H9 (cell line): Measurements from ENCODE around the gene LGALS7B. TPM values are rescaled to one million over a fixed set of nuclear protein-coding genes. Genes with fewer than 3 reads are reported as not detected.

Experiments used
- DNase-seq: peaks from one replicate; pipeline ENCODE4 v3.0.0-alpha.2; 2017
- H2AFZ ChIP-seq: one replicate; pipeline ENCODE4 v1.6.1; 2013; ENCODE audit warnings: mild to moderate bottlenecking, low read length, control low read depth, moderate library complexity
- H2AK5ac ChIP-seq: 2 replicates; pipeline ENCODE4 v1.6.1; 2013; ENCODE audit warnings: low read length, control low read depth, mixed read lengths; ENCODE audit not compliant: insufficient read length
- H2BK120ac ChIP-seq: one replicate; pipeline ENCODE4 v1.6.1; 2013; ENCODE audit warnings: low read depth, mild to moderate bottlenecking, low read length, control low read depth, inconsistent platforms; ENCODE audit not compliant: poor library complexity, severe bottlenecking
- H2BK12ac ChIP-seq: 2 replicates; pipeline ENCODE4 v1.6.1; 2013; ENCODE audit warnings: low read length, control low read depth, mixed read lengths, low read depth; ENCODE audit not compliant: insufficient read length
- H2BK15ac ChIP-seq: 2 replicates; pipeline ENCODE4 v1.6.1; 2013; ENCODE audit warnings: low read depth, low read length, control low read depth
- H2BK20ac ChIP-seq: one replicate; pipeline ENCODE4 v1.6.1; 2013; ENCODE audit warnings: low read depth, mild to moderate bottlenecking, low read length, control low read depth, inconsistent platforms; ENCODE audit not compliant: poor library complexity, severe bottlenecking
- H2BK5ac ChIP-seq: 2 replicates; pipeline ENCODE4 v1.6.1; 2013; ENCODE audit warnings: low read length, control low read depth, mixed read lengths; ENCODE audit not compliant: insufficient read length
- H3K14ac ChIP-seq: 2 replicates; pipeline ENCODE4 v1.6.1; 2013; ENCODE audit warnings: low read length, control low read depth; ENCODE audit not compliant: insufficient read depth
- H3K18ac ChIP-seq: 2 replicates; pipeline ENCODE4 v1.6.1; 2013; ENCODE audit warnings: low read depth, mild to moderate bottlenecking, mixed read lengths, low read length, control low read depth; ENCODE audit not compliant: insufficient read length
- H3K23ac ChIP-seq: 2 replicates; pipeline ENCODE4 v1.6.1; 2013; ENCODE audit warnings: low read length, control low read depth, mixed read lengths, low read depth; ENCODE audit not compliant: insufficient read length
- H3K23me2 ChIP-seq: 2 replicates; pipeline ENCODE4 v1.6.1; 2013; ENCODE audit warnings: low read depth, mild to moderate bottlenecking, mixed read lengths, low read length, control low read depth; ENCODE audit not compliant: insufficient read length, poor library complexity, severe bottlenecking
- H3K27ac ChIP-seq: 2 replicates; pipeline ENCODE4 v1.5.1; 2013; ENCODE audit warnings: low read length, control low read depth, mixed read lengths, low read depth; ENCODE audit not compliant: insufficient read length
- H3K27me3 ChIP-seq: 2 replicates; pipeline ENCODE4 v1.6.1; 2013; ENCODE audit warnings: low read length, control low read depth, inconsistent platforms; ENCODE audit not compliant: insufficient read depth
- H3K4ac ChIP-seq: 2 replicates; pipeline ENCODE4 v1.6.1; 2013; ENCODE audit warnings: low read depth, mild to moderate bottlenecking, control low read depth, inconsistent platforms, low read length, moderate library complexity
- H3K4me1 ChIP-seq: 2 replicates; pipeline ENCODE4 v1.6.1; 2013; ENCODE audit warnings: low read length, control low read depth, inconsistent platforms; ENCODE audit not compliant: insufficient read depth
- H3K4me2 ChIP-seq: 2 replicates; pipeline ENCODE4 v1.6.1; 2013; ENCODE audit warnings: low read length, control low read depth, mixed read lengths; ENCODE audit not compliant: insufficient read length, insufficient read depth
- H3K56ac ChIP-seq: 2 replicates; pipeline ENCODE4 v1.6.1; 2013; ENCODE audit warnings: low read depth, mild to moderate bottlenecking, mixed read lengths, low read length, control low read depth; ENCODE audit not compliant: insufficient read length
- H3K79me1 ChIP-seq: 2 replicates; pipeline ENCODE4 v1.6.1; 2013; ENCODE audit warnings: low read depth, mild to moderate bottlenecking, moderate library complexity, low read length, control low read depth, inconsistent platforms; ENCODE audit not compliant: insufficient read depth, poor library complexity, severe bottlenecking
- H3K79me2 ChIP-seq: 2 replicates; pipeline ENCODE4 v1.6.1; 2013; ENCODE audit warnings: low read length, control low read depth, inconsistent platforms; ENCODE audit not compliant: insufficient read depth
- H3K9ac ChIP-seq: 2 replicates; pipeline ENCODE4 v1.6.1; 2013; ENCODE audit warnings: low read length, control low read depth, mixed read lengths; ENCODE audit not compliant: insufficient read length; ENCODE audit errors: extremely low read depth
- H3K9me3 ChIP-seq: one replicate; pipeline ENCODE4 v1.6.1; 2013; ENCODE audit warnings: low read depth, low read length, inconsistent platforms; ENCODE audit not compliant: control insufficient read depth
- H3T11ph ChIP-seq: one replicate; pipeline ENCODE4 v1.6.1; 2013; ENCODE audit warnings: mild to moderate bottlenecking, low read length, control low read depth, inconsistent platforms
- H4K20me1 ChIP-seq: one replicate; pipeline ENCODE4 v1.6.1; 2013; ENCODE audit not compliant: control insufficient read depth, insufficient read length, insufficient read depth
- H4K5ac ChIP-seq: 2 replicates; pipeline ENCODE4 v1.6.1; 2013; ENCODE audit warnings: low read depth, mild to moderate bottlenecking, mixed read lengths, low read length, control low read depth; ENCODE audit not compliant: insufficient read length
- H4K8ac ChIP-seq: replicated peaks from 2 replicates; pipeline ENCODE4 v1.6.1; 2013; ENCODE audit warnings: low read length, control low read depth, mixed read lengths, low read depth; ENCODE audit not compliant: insufficient read length
- H4K91ac ChIP-seq: 2 replicates; pipeline ENCODE4 v1.6.1; 2013; ENCODE audit warnings: low read depth, mild to moderate bottlenecking, moderate library complexity, mixed read lengths, low read length, control low read depth; ENCODE audit not compliant: insufficient read length
- H3K27ac Mint-ChIP-seq, 3 experiments: 2 replicates in 2 of 3; 3 replicates in 1 of 3; pipeline ENCODE4 v1.8.0; 2020 to 2021; ENCODE audit warnings: mixed read lengths in 3 of 3, mild to moderate bottlenecking in 1 of 3, moderate library complexity in 1 of 3
- H3K27me3 Mint-ChIP-seq: 2 replicates; pipeline ENCODE4 v1.8.0; 2021; ENCODE audit warnings: low read depth, mild to moderate bottlenecking, moderate library complexity, mixed read lengths
- H3K36me3 Mint-ChIP-seq, 3 experiments: 2 replicates in 2 of 3; 3 replicates in 1 of 3; pipeline ENCODE4 v1.8.0; 2020 to 2021; ENCODE audit warnings: low read depth in 3 of 3, mixed read lengths in 3 of 3; ENCODE audit not compliant: insufficient read depth in 1 of 3
- H3K4me1 Mint-ChIP-seq, 2 experiments: 2 replicates each; pipeline ENCODE4 v1.8.0; 2020; ENCODE audit warnings: mixed read lengths in 2 of 2
- H3K4me3 Mint-ChIP-seq, 2 experiments: 2 replicates in 1 of 2; 3 replicates in 1 of 2; pipeline ENCODE4 v1.8.0; 2020 to 2021; ENCODE audit warnings: mild to moderate bottlenecking in 2 of 2, mixed read lengths in 2 of 2, moderate library complexity in 1 of 2
- H3K9me3 Mint-ChIP-seq, 2 experiments: 2 replicates in 1 of 2; 3 replicates in 1 of 2; pipeline ENCODE4 v1.8.0; 2020; ENCODE audit warnings: mild to moderate bottlenecking in 2 of 2, mixed read lengths in 2 of 2, moderate library complexity in 1 of 2
- CTCF ChIP-seq: fragments of 200-600 bp; sonication (generic); conservative IDR thresholded peaks from 3 replicates; pipeline ENCODE4 v1.8.0; 2021; ENCODE audit warnings: antibody characterized with exemption, mild to moderate bottlenecking
- WGBS: extraction: QIAGEN DNeasy Blood & Tissue Kit; methylation state at CpG from one replicate; pipeline ENCODE4 v1.1.7; 2013; ENCODE audit warnings: missing lambda C conversion rate, low lambda C conversion rate, mixed read lengths; ENCODE audit not compliant: insufficient read length; ENCODE audit errors: extremely low coverage; 5-methylcytosine and 5-hydroxymethylcytosine counted together
- total RNA-seq: library from RNA; stranded (reverse); gene quantifications from 2 replicates; pipeline ENCODE4 v1.2.1, GENCODE V29; 2021

Gene LGALS7B
- total RNA-seq, 1 experiment from 2014 or later = 0.90 TPM

DNA sequence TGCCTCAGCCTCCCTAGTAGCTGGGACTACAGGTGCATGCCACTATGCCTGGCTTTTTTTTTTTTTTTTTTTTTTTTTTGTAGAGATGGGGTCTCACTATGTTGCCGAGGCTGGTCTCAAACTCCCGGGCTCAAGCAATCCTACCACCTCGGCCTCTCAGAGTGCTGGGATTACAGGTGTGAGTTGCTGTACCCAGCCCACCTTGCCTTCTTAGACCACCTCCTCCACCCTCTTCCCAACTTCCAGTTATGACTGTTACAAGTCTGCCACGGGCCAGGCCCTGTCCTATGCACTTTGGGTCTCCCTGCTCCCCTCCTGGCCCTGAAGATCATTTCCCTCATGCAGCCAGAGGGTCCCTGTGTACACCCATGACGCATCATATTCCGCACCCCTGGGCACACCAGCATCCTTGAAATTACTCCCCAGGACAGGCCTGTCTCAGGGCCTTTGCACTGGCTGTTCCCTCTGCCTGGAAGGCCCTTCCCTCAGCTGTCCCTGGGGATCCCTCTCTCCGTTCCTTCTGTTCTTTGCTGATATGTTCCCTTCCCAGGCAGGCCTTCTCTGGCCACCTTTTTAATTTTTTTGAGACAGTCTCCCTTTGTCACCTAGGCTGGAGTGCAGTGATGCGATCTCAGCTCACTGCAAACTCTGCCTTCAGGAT, 20.7 kb downstream of the LGALS7B start:
- Histone ChIP-seq H3K4me2 (no peak overlapping the region), H4K91ac (no peak overlapping the region), H3K79me1 (no peaks in the 10 kb centered on the region), H3K4ac (no peak overlapping the region), H2AK5ac (no peak overlapping the region), H4K5ac (no peak overlapping the region), H3K18ac (no peak overlapping the region), H2BK15ac (no peak overlapping the region), H3K23me2 (no peaks in the 10 kb centered on the region), H3K27ac (no peak overlapping the region), H3K79me2 (no peaks in the 10 kb centered on the region), H2BK12ac (no peak overlapping the region), H3K14ac (no peak overlapping the region), H2BK20ac (no peak overlapping the region), H2BK120ac (no peak overlapping the region), H3K56ac (no peak overlapping the region), H3T11ph (no peak overlapping the region), H2BK5ac (no peak overlapping the region), H3K27me3 (no peaks in the 10 kb centered on the region), H4K8ac (no peak overlapping the region), H3K9ac (no peak overlapping the region), H3K4me1 (no peaks in the 10 kb centered on the region), H4K20me1 (no peaks in the 10 kb centered on the region), H3K23ac (no peak overlapping the region), H2AFZ (no peak overlapping the region), H3K9me3 (no peaks in the 10 kb centered on the region)
- peaks cover 0 to 3% of the 10 kb centered on the region in 2 experiments; a peak in 2 of 5 replicates for H3K9me3 Mint-ChIP-seq
- H3K27ac Mint-ChIP-seq = no peak overlapping the region
- no peak for DNase-seq
- peaks cover 0 to 3% of the 10 kb centered on the region in 2 experiments; a peak in 1 of 4 replicates for H3K4me1 Mint-ChIP-seq
- peaks cover 5% of the 10 kb centered on the region for H3K27me3 Mint-ChIP-seq
- WGBS = no CpG with 5 or more reads among the region's 8 CpGs
- no peak overlapping the region for H3K4me3 Mint-ChIP-seq
- H3K36me3 Mint-ChIP-seq = peaks cover 0 to 5% (median 2%) of the 10 kb centered on the region in 3 experiments; a peak in 3 of 7 replicates
- TF ChIP-seq CTCF = no peak
